Effector memory CD4-positive, alpha-beta T cell (primary cell): ENCODE measurements around the gene PITHD1.
A peak's percentile ranks its signal among the peaks of the same experiment; 100 is the strongest.

Experiments used
- DNase-seq, 3 donors: peaks; one replicate each; pipeline ENCODE4 v3.0.0-alpha.2; 2020
- H3K27ac ChIP-seq: 2 replicates; pipeline ENCODE4 v1.7.0; 2013; ENCODE audit warnings: mild to moderate bottlenecking, low read length, moderate library complexity; ENCODE audit not compliant: insufficient read depth, poor library complexity, severe bottlenecking
- H3K27me3 ChIP-seq: replicated peaks from 2 replicates; pipeline ENCODE4 v1.7.0; 2013; ENCODE audit warnings: mild to moderate bottlenecking, low read length; ENCODE audit not compliant: insufficient read depth, control insufficient read depth, poor library complexity, severe bottlenecking
- H3K36me3 ChIP-seq: 2 replicates; pipeline ENCODE4 v1.7.0; 2013; ENCODE audit warnings: mild to moderate bottlenecking, low read length, moderate library complexity; ENCODE audit not compliant: control insufficient read depth, insufficient read depth
- H3K4me1 ChIP-seq: 2 replicates; pipeline ENCODE4 v1.7.0; 2013; ENCODE audit warnings: low read length, mild to moderate bottlenecking; ENCODE audit not compliant: control insufficient read depth, insufficient read depth, poor library complexity, severe bottlenecking
- H3K4me3 ChIP-seq: 2 replicates; pipeline ENCODE4 v1.7.0; 2013; ENCODE audit warnings: low read length, low read depth, mild to moderate bottlenecking; ENCODE audit not compliant: insufficient read depth, poor library complexity, severe bottlenecking
- H3K9me3 ChIP-seq: 2 replicates; pipeline ENCODE4 v1.7.0; 2013; ENCODE audit warnings: mild to moderate bottlenecking, low read length, moderate library complexity; ENCODE audit not compliant: control insufficient read depth

The PITHD1 gene

GRCh38 chr1:23806280-23806679 lies 28.1 kb downstream of the PITHD1 start:
- no peak overlapping the region for H3K27ac ChIP-seq
- H3K9me3 ChIP-seq: no peaks in the 10 kb centered on the region
- H3K36me3 ChIP-seq: no peaks in the 10 kb centered on the region
- H3K27me3 ChIP-seq: no peaks in the 10 kb centered on the region
- H3K4me1 ChIP-seq: peaks cover 4% of the 10 kb centered on the region
- no peak for DNase-seq
- H3K4me3 ChIP-seq: no peak overlapping the region

GRCh38 chr1:23807453-23807852 lies 29.2 kb downstream of the PITHD1 start:
- no peak overlapping the region for H3K27ac ChIP-seq
- H3K4me1 ChIP-seq: no peaks in the 10 kb centered on the region
- H3K4me3 ChIP-seq: no peak overlapping the region
- H3K36me3 ChIP-seq: peaks cover 3% of the 10 kb centered on the region
- DNase-seq: no peak
- H3K9me3 ChIP-seq: no peaks in the 10 kb centered on the region
- H3K27me3 ChIP-seq: no peaks in the 10 kb centered on the region

- Histone ChIP-seq H3K36me3 (peaks cover 15% of the 10 kb centered on the region), H3K4me1 (no peaks in the 10 kb centered on the region), H3K4me3 (no peak overlapping the region), H3K27me3 (no peaks in the 10 kb centered on the region), H3K9me3 (no peaks in the 10 kb centered on the region), H3K27ac (no peak overlapping the region)
- peak; percentile 62 to 70 (median 67) for DNase-seq
Measured at GRCh38 chr1:23809751-23810171, 31.5 kb downstream of the PITHD1 start.

GRCh38 chr1:23810818-23811540 lies 32.8 kb downstream of the PITHD1 start:
- Histone ChIP-seq H3K4me1 (no peaks in the 10 kb centered on the region), H3K27ac (no peak overlapping the region), H3K4me3 (no peak overlapping the region), H3K27me3 (no peaks in the 10 kb centered on the region), H3K36me3 (peaks cover 20% of the 10 kb centered on the region), H3K9me3 (no peaks in the 10 kb centered on the region)
- DNase-seq: peak in 1 of 3 donors; percentile 17

GRCh38 chr1:23814016-23814415 lies 35.8 kb downstream of the PITHD1 start:
- H3K9me3 ChIP-seq: no peaks in the 10 kb centered on the region
- no peak for DNase-seq
- H3K27me3 ChIP-seq: no peaks in the 10 kb centered on the region
- no peaks in the 10 kb centered on the region for H3K4me1 ChIP-seq
- H3K4me3 ChIP-seq: no peak overlapping the region
- H3K27ac ChIP-seq: no peak overlapping the region
- peaks cover 32% of the 10 kb centered on the region for H3K36me3 ChIP-seq

- Histone ChIP-seq H3K4me3 (no peak overlapping the region), H3K36me3 (peaks cover 32% of the 10 kb centered on the region), H3K9me3 (no peaks in the 10 kb centered on the region), H3K4me1 (no peaks in the 10 kb centered on the region), H3K27ac (no peak overlapping the region), H3K27me3 (no peaks in the 10 kb centered on the region)
- DNase-seq: no peak
Measured at GRCh38 chr1:23816361-23816760, 38.1 kb downstream of the PITHD1 start.

- Histone ChIP-seq H3K4me3 (no peak overlapping the region), H3K4me1 (no peaks in the 10 kb centered on the region), H3K27me3 (no peaks in the 10 kb centered on the region), H3K36me3 (peaks cover 32% of the 10 kb centered on the region), H3K9me3 (no peaks in the 10 kb centered on the region), H3K27ac (no peak overlapping the region)
- DNase-seq: no peak
Measured at GRCh38 chr1:23816906-23817305, 38.7 kb downstream of the PITHD1 start.

GRCh38 chr1:23817633-23818032 lies 39.4 kb downstream of the PITHD1 start:
- H3K9me3 ChIP-seq: no peaks in the 10 kb centered on the region
- H3K4me1 ChIP-seq: no peaks in the 10 kb centered on the region
- H3K4me3 ChIP-seq: no peak overlapping the region
- no peak overlapping the region for H3K27ac ChIP-seq
- H3K27me3 ChIP-seq: no peaks in the 10 kb centered on the region
- peaks cover 29% of the 10 kb centered on the region for H3K36me3 ChIP-seq
- no peak for DNase-seq

- Histone ChIP-seq H3K4me3 (no peak overlapping the region), H3K27me3 (no peaks in the 10 kb centered on the region), H3K9me3 (no peaks in the 10 kb centered on the region), H3K4me1 (no peaks in the 10 kb centered on the region), H3K27ac (no peak overlapping the region), H3K36me3 (no peaks in the 10 kb centered on the region)
- DNase-seq: no peak
Measured at GRCh38 chr1:23823767-23824166, 45.5 kb downstream of the PITHD1 start.

GRCh38 chr1:23824711-23825075 lies 46.5 kb downstream of the PITHD1 start:
- no peaks in the 10 kb centered on the region for H3K4me1 ChIP-seq
- no peaks in the 10 kb centered on the region for H3K36me3 ChIP-seq
- no peak for DNase-seq
- H3K27me3 ChIP-seq: no peaks in the 10 kb centered on the region
- H3K27ac ChIP-seq: peak overlapping the region; percentile 88
- H3K9me3 ChIP-seq: no peaks in the 10 kb centered on the region
- peak overlapping the region; percentile 96 for H3K4me3 ChIP-seq
